Effector memory CD8-positive, alpha-beta T cell (primary cell): ENCODE data around the gene CHRNE.

Source experiments
- ATAC-seq: fragments of 150-1000 bp; cut with Tn5 transposase; replicated peaks from 2 replicates; pipeline ENCODE4 v1.10.0; 2021; ENCODE audit warnings: mild to moderate bottlenecking, moderate library complexity
- DNase-seq, 3 experiments: peaks; one replicate each; pipeline ENCODE4 v3.0.0; 2021
- H3K27ac Mint-ChIP-seq, 2 donors: one replicate each; pipeline ENCODE4 v1.8.0; 2022; ENCODE audit warnings: mild to moderate bottlenecking in 2 of 2, mixed read lengths in 2 of 2, moderate library complexity in 2 of 2
- H3K27me3 Mint-ChIP-seq, 2 donors: one replicate each; pipeline ENCODE4 v1.8.0; 2022; ENCODE audit warnings: mixed read lengths in 2 of 2
- H3K36me3 Mint-ChIP-seq: one replicate; pipeline ENCODE4 v1.8.0; 2022; ENCODE audit warnings: mild to moderate bottlenecking, moderate library complexity, mixed read lengths; ENCODE audit not compliant: insufficient read depth
- H3K4me1 Mint-ChIP-seq, 2 donors: one replicate each; pipeline ENCODE4 v1.8.0; 2022; ENCODE audit warnings: low read depth in 2 of 2, mixed read lengths in 2 of 2
- H3K4me3 Mint-ChIP-seq, 2 donors: one replicate each; pipeline ENCODE4 v1.8.0; 2022; ENCODE audit warnings: mild to moderate bottlenecking in 2 of 2, mixed read lengths in 2 of 2, moderate library complexity in 2 of 2
- H3K9me3 Mint-ChIP-seq, 2 donors: one replicate each; pipeline ENCODE4 v1.8.0; 2022; ENCODE audit warnings: mixed read lengths in 2 of 2

CHRNE gene

GRCh38 chr17:4945176-4945943, 42.5 kb upstream of the CHRNE start:
- Mint-ChIP-seq H3K27ac (peak overlapping the region; percentile 94 to 95), H3K27me3 (no peaks in the 10 kb centered on the region), H3K36me3 (peaks cover 68% of the 10 kb centered on the region), H3K4me3 (peak overlapping the region; percentile 94), H3K4me1 (peaks cover 61 to 63% of the 10 kb centered on the region in 2 donors), H3K9me3 (no peaks in the 10 kb centered on the region)
- peak; percentile 25 for ATAC-seq
- peak; percentile 59 to 65 (median 61) for DNase-seq

DNA sequence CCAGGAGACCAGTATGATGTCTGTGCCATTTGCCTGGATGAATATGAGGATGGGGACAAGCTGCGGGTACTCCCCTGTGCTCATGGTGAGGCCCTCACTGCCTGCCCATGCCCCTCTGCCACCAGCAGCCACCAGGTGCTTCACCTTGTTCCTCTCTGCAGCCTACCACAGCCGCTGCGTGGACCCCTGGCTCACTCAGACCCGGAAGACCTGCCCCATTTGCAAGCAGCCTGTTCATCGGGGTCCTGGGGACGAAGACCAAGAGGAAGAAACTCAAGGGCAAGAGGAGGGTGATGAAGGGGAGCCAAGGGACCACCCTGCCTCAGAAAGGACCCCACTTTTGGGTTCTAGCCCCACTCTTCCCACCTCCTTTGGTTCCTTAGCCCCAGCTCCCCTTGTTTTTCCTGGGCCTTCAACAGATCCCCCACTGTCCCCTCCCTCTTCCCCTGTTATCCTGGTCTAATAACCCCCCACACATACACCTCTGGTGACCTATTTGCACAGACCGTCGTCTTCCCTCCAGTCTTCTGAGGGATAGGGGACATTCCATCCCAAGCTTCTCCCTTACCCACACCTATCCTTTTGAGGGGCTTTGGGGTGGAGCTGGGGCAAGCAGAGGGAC, 41.8 kb upstream of the CHRNE start:
- H3K4me3 Mint-ChIP-seq = peak overlapping the region; percentile 94
- no peak for DNase-seq
- H3K27me3 Mint-ChIP-seq = no peaks in the 10 kb centered on the region
- no peak for ATAC-seq
- peak overlapping the region; percentile 94 to 95 for H3K27ac Mint-ChIP-seq
- peaks cover 59 to 60% of the 10 kb centered on the region in 2 donors for H3K4me1 Mint-ChIP-seq
- no peaks in the 10 kb centered on the region for H3K9me3 Mint-ChIP-seq
- peaks cover 73% of the 10 kb centered on the region for H3K36me3 Mint-ChIP-seq

GRCh38 chr17:4944163-4944553, 41.3 kb upstream of the CHRNE start:
- H3K4me1 Mint-ChIP-seq = peaks cover 62% of the 10 kb centered on the region in 2 donors

DNA sequence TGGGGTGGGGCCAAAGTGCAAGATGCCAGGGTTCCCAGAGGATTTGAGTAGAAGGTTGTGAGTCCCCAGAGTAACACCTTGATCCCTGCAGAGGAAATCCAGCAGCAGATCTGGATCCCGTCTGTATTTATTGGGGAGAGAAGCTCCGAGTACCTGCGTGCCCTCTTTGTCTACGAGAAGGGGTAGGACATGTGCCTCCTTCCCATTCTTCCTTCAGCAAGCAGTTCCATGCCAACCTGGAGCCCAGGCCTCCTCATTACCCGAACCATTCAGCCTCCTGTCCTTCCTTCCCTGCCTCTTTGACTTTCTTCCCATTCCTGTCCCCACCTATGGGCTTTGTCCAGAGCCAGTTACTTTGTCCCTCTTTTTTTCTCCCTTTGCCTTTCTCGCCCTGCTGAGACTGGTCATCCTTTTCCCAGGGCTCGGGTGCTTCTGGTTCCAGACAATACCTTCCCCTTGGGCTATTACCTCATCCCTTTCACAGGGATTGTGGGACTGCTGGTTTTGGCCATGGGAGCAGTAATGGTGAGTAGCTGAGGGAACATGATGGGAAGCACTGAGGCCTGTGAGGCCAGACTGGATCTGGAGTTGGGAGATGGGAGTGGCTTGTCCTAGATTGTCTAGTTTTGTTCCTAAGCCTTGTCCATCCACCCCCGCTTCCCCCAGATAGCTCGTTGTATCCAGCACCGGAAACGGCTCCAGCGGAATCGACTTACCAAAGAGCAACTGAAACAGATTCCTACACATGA, 40.0 kb upstream of the CHRNE start:
- H3K4me3 Mint-ChIP-seq = peak overlapping the region; percentile 94
- peak overlapping the region; percentile 71 to 93 for H3K27ac Mint-ChIP-seq
- no peaks in the 10 kb centered on the region for H3K9me3 Mint-ChIP-seq
- no peak for ATAC-seq
- DNase-seq = no peak
- peaks cover 66% of the 10 kb centered on the region for H3K36me3 Mint-ChIP-seq
- peaks cover 69 to 72% of the 10 kb centered on the region in 2 donors for H3K4me1 Mint-ChIP-seq
- H3K27me3 Mint-ChIP-seq = no peaks in the 10 kb centered on the region

More at GRCh38 chr17:4944163-4944553, 41.3 kb upstream of the CHRNE start:
- peak overlapping the region; percentile 94 for H3K4me3 Mint-ChIP-seq
- H3K27ac Mint-ChIP-seq = peak overlapping the region; percentile 71 to 94
- peak in 2 of 3 experiments; percentile 35 to 39 for DNase-seq
- no peaks in the 10 kb centered on the region for H3K27me3 Mint-ChIP-seq
- peak; percentile 8 for ATAC-seq
- H3K9me3 Mint-ChIP-seq = no peaks in the 10 kb centered on the region
- H3K36me3 Mint-ChIP-seq = peaks cover 71% of the 10 kb centered on the region

GRCh38 chr17:4941319-4941610, 38.4 kb upstream of the CHRNE start:
- Mint-ChIP-seq H3K27me3 (no peaks in the 10 kb centered on the region), H3K4me1 (peaks cover 61 to 67% of the 10 kb centered on the region in 2 donors), H3K36me3 (peaks cover 60% of the 10 kb centered on the region), H3K27ac (peak overlapping the region; percentile 93), H3K4me3 (peak overlapping the region; percentile 94), H3K9me3 (no peaks in the 10 kb centered on the region)
- ATAC-seq (no peak), DNase-seq (no peak)

DNA sequence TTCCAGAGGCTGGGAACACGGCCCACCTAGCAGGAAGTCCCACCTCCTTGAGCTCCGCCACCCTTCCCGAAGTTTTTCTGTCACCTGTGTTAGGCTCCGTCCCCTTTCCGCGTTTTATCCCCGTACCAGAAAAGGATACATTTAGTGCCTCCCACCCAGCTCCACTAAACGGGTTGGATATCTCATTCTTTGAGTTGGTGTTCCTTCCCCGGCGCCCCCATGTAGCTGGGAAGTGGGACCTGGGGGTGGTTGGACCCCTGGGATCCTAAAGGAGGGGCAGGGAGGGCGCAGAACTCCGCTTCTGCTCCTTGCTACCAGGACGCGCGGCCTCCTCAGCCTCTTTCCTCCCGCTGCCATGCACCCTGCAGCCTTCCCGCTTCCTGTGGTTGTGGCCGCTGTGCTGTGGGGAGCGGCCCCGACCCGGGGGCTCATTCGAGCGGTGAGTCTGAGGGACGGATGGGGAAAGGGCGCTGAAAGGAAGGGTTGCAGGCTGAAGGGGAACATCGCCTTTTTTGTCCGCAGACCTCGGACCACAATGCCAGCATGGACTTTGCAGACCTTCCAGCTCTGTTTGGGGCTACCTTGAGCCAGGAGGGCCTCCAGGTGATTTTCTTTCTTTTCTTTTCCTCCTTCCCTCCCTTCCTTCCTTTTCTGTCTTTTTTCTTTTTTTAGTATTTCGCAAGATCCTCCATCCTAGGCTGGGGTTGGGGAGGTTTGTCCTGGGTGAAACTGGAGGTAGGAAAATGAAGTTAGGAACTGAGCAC, 37.8 kb upstream of the CHRNE start:
- H3K4me3 Mint-ChIP-seq = peak overlapping the region; percentile 94
- H3K27ac Mint-ChIP-seq = peak overlapping the region; percentile 93
- DNase-seq (no peak), ATAC-seq (no peak)
- H3K36me3 Mint-ChIP-seq = peaks cover 58% of the 10 kb centered on the region
- H3K4me1 Mint-ChIP-seq = peaks cover 64% of the 10 kb centered on the region in 2 donors
- no peaks in the 10 kb centered on the region for H3K27me3 Mint-ChIP-seq
- H3K9me3 Mint-ChIP-seq = no peaks in the 10 kb centered on the region

- Mint-ChIP-seq H3K27me3 (no peaks in the 10 kb centered on the region), H3K9me3 (no peaks in the 10 kb centered on the region)
- DNase-seq = peak; percentile 93 to 98 (median 95)
Measured at GRCh38 chr17:4939796-4940554, 37.1 kb upstream of the CHRNE start, which contains the start of the genes RNF167 and SLC25A11. Gene RNF167, plus strand, starts transcription at chr17:4940268. Its CDS starts 642 bp downstream, at chr17:4940910. Gene SLC25A11, minus strand, starts transcription at chr17:4940046. Its CDS starts 136 bp downstream, at chr17:4939910.

DNA sequence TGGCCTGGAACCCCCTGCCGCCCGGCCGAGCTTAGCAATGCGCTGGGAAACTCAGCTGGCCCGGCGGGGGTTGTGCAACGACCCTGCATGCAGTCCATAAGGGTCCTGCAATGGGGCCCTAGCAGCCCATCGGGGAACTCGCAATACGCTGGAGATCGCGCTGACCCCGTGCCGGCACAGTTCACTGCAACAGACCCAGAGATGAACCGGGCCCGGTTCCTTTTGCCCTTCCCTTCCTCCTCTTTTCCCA, 36.6 kb upstream of the CHRNE start:
- DNase-seq (no peak), ATAC-seq (peak; percentile 1)
- Mint-ChIP-seq H3K27me3 (no peaks in the 10 kb centered on the region), H3K9me3 (no peaks in the 10 kb centered on the region), H3K4me1 (peaks cover 54 to 55% of the 10 kb centered on the region in 2 donors), H3K27ac (peak overlapping the region; percentile 93), H3K36me3 (peaks cover 46% of the 10 kb centered on the region), H3K4me3 (peak overlapping the region; percentile 94)

More at GRCh38 chr17:4939796-4940554, 37.1 kb upstream of the CHRNE start, which contains the start of the genes RNF167 and SLC25A11:
- Mint-ChIP-seq H3K36me3 (peaks cover 51% of the 10 kb centered on the region), H3K27ac (peak within 1 kb of the TSS; percentile 93), H3K4me3 (peak within 1 kb of the TSS; percentile 94), H3K4me1 (peaks cover 57 to 58% of the 10 kb centered on the region in 2 donors)
- peak; percentile 84 for ATAC-seq

DNA sequence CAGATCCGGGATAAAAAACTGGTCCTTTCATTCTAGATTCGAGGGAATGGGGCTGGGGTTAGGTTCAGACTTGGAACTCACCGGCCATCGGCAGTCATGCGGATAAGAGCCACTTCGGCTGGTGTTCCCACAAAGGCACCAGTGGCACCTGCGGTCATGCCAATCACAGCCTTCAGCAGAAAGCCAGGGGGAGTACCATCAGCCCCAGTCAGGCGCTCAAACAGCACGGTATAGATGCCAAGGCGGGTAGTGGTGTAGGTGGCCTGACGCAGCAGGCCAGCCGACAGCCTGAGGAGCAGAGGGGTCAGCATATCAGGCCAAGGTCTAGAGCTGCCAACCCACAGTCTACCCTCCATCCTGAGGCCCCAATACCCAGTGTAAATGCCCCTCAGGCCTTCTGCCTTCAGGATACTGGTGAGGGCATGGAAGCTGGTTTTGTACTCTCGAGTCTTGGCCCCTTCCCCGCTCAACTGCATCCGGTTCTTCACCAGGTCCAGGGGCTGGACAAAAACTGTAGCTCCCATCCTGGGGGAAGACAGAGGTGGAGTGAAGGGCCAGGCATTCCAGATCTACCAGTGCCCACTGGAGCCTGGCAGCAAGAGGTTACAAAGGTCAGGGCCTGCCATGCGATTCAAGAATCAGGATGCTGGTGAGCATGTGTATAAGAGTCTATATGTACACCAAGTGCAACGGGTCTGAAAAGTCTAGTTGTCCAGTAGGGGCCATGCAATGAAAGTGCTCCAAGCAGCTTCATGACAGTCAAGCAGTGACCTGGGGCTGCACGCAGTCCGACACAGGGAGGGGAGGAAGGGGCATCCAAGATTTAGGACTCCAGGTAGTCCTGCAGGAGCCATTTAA, 36.0 kb upstream of the CHRNE start:
- ATAC-seq (no peak), DNase-seq (no peak)
- Mint-ChIP-seq H3K4me3 (peak overlapping the region; percentile 94), H3K36me3 (peaks cover 48% of the 10 kb centered on the region), H3K27me3 (no peaks in the 10 kb centered on the region), H3K9me3 (no peaks in the 10 kb centered on the region), H3K4me1 (peaks cover 54 to 55% of the 10 kb centered on the region in 2 donors), H3K27ac (peak overlapping the region; percentile 93)

- ATAC-seq (no peak), DNase-seq (no peak)
- Mint-ChIP-seq H3K9me3 (no peaks in the 10 kb centered on the region), H3K27ac (peak overlapping the region in 1 of 2 donors; percentile 93), H3K4me3 (peak overlapping the region; percentile 94), H3K4me1 (peaks cover 57 to 58% of the 10 kb centered on the region in 2 donors), H3K27me3 (no peaks in the 10 kb centered on the region), H3K36me3 (peaks cover 41% of the 10 kb centered on the region)
Measured at GRCh38 chr17:4938069-4938491, 35.2 kb upstream of the CHRNE start.

DNA sequence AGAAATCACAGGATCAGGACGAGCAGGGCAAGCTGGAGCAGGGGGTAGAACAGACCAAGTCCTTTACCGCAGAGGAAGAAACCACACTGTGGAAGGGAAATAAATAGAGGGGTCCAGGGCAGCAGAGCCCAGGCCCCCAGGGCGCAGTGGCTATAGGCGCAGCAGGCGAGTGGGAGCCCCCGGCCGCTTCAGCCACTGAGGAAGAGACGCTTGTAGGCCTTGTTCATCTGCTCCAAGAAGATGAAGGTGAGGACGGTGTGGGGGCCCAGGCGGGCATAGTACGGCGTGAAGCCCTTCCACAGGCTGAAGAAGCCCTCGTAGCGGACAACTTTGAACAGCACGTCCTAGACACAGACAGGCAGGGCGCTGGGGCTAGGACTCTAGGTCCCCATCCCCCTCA, 34.7 kb upstream of the CHRNE start:
- DNase-seq (no peak), ATAC-seq (no peak)
- H3K9me3 Mint-ChIP-seq = no peaks in the 10 kb centered on the region
- no peak overlapping the region for H3K27ac Mint-ChIP-seq
- no peaks in the 10 kb centered on the region for H3K27me3 Mint-ChIP-seq
- H3K4me3 Mint-ChIP-seq = peak overlapping the region in 1 of 2 donors; percentile 94
- peaks cover 38% of the 10 kb centered on the region for H3K36me3 Mint-ChIP-seq
- H3K4me1 Mint-ChIP-seq = peaks cover 56 to 57% of the 10 kb centered on the region in 2 donors

DNA sequence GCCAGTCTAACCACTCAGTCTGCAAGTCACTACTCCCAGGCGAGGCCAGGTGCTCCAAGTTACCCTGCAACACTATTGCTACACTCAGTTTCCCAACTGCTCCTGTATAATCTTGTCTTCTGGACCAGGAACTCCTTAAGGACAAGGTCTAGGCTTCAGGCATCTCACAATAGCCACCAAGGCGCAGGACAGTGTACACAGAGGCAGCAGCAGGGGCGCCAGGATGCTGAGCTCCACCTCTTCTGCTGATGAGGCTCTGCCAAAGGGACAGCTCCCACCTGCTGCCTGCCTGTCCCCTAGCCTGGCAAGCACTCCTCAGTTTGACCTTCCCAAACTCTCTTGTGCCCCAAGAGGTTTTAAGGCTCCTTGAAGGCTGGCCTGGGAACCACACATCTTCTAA, 33.5 kb upstream of the CHRNE start:
- H3K4me1 Mint-ChIP-seq = peaks cover 46% of the 10 kb centered on the region in 2 donors
- peaks cover 35% of the 10 kb centered on the region for H3K36me3 Mint-ChIP-seq
- H3K9me3 Mint-ChIP-seq = no peaks in the 10 kb centered on the region
- no peaks in the 10 kb centered on the region for H3K27me3 Mint-ChIP-seq
- no peak overlapping the region for H3K4me3 Mint-ChIP-seq
- H3K27ac Mint-ChIP-seq = peak overlapping the region; percentile 70 to 76
- DNase-seq (no peak), ATAC-seq (no peak)
